ENCODE results near the gene HECTD2. TPM values are rescaled to one million over a fixed set of nuclear protein-coding genes. Genes with fewer than 3 reads are reported as not detected.

Gene HECTD2
- total RNA-seq, 1 donor from 2014 or later: 10.4 TPM

- Histone ChIP-seq H3K36me3 (ENCODE audit: control insufficient read depth, insufficient read depth, low read length) (no peaks in the 10 kb centered on the region), H3K4me3 (ENCODE audit: low read depth, low read length) (no peak overlapping the region), H3K27me3 (ENCODE audit: control insufficient read depth, insufficient read depth, low read length) (no peaks in the 10 kb centered on the region)
- TF ChIP-seq CTCF (IDR thresholded peaks at IDR 0.05; ENCODE audit: insufficient read depth, low read length, poor library complexity, severe bottlenecking): no peak
- no peak for DNase-seq (ENCODE audit: low read depth)
Observed at GRCh38 chr10:91460681-91461080, 50.5 kb downstream of the HECTD2 start.

GRCh38 chr10:91462423-91462822, 52.3 kb downstream of the HECTD2 start:
- Histone ChIP-seq H3K27me3 (ENCODE audit: control insufficient read depth, insufficient read depth, low read length) (no peaks in the 10 kb centered on the region), H3K36me3 (ENCODE audit: control insufficient read depth, insufficient read depth, low read length) (peaks cover 1% of the 10 kb centered on the region), H3K4me3 (ENCODE audit: low read depth, low read length) (no peak overlapping the region)
- DNase-seq (ENCODE audit: low read depth): no peak
- no peak for TF ChIP-seq CTCF (IDR thresholded peaks at IDR 0.05; ENCODE audit: insufficient read depth, low read length, poor library complexity, severe bottlenecking)

GRCh38 chr10:91464500-91464899, 54.4 kb downstream of the HECTD2 start:
- Histone ChIP-seq H3K4me3 (ENCODE audit: low read depth, low read length) (no peak overlapping the region), H3K27me3 (ENCODE audit: control insufficient read depth, insufficient read depth, low read length) (no peaks in the 10 kb centered on the region), H3K36me3 (ENCODE audit: control insufficient read depth, insufficient read depth, low read length) (peaks cover 1% of the 10 kb centered on the region)
- TF ChIP-seq CTCF (IDR thresholded peaks at IDR 0.05; ENCODE audit: insufficient read depth, low read length, poor library complexity, severe bottlenecking): no peak
- no peak for DNase-seq (ENCODE audit: low read depth)

GRCh38 chr10:91465261-91465660, 55.1 kb downstream of the HECTD2 start:
- no peak for DNase-seq (ENCODE audit: low read depth)

GRCh38 chr10:91467114-91467513, 57.0 kb downstream of the HECTD2 start:
- DNase-seq (ENCODE audit: low read depth): no peak
- Histone ChIP-seq H3K27me3 (ENCODE audit: control insufficient read depth, insufficient read depth, low read length) (no peaks in the 10 kb centered on the region), H3K36me3 (ENCODE audit: control insufficient read depth, insufficient read depth, low read length) (peaks cover 1% of the 10 kb centered on the region), H3K4me3 (ENCODE audit: low read depth, low read length) (no peak overlapping the region)
- no peak for TF ChIP-seq CTCF (IDR thresholded peaks at IDR 0.05; ENCODE audit: insufficient read depth, low read length, poor library complexity, severe bottlenecking)

More at GRCh38 chr10:91465261-91465660, 55.1 kb downstream of the HECTD2 start:
- Histone ChIP-seq H3K27me3 (ENCODE audit: control insufficient read depth, insufficient read depth, low read length) (no peaks in the 10 kb centered on the region), H3K4me3 (ENCODE audit: low read depth, low read length) (no peak overlapping the region), H3K36me3 (ENCODE audit: control insufficient read depth, insufficient read depth, low read length) (peaks cover 1% of the 10 kb centered on the region)
- TF ChIP-seq CTCF (IDR thresholded peaks at IDR 0.05; ENCODE audit: insufficient read depth, low read length, poor library complexity, severe bottlenecking): no peak

- Histone ChIP-seq H3K36me3 (ENCODE audit: control insufficient read depth, insufficient read depth, low read length) (peaks cover 1% of the 10 kb centered on the region), H3K27me3 (ENCODE audit: control insufficient read depth, insufficient read depth, low read length) (no peaks in the 10 kb centered on the region), H3K4me3 (ENCODE audit: low read depth, low read length) (no peak overlapping the region)
- no peak for DNase-seq (ENCODE audit: low read depth)
- TF ChIP-seq CTCF (IDR thresholded peaks at IDR 0.05; ENCODE audit: insufficient read depth, low read length, poor library complexity, severe bottlenecking): no peak
Observed at GRCh38 chr10:91471602-91472001, 61.5 kb downstream of the HECTD2 start.

Data from kidney epithelial cell (primary cell).